ENCODE measurements around the gene KRT4. TPM values are rescaled to one million over a fixed set of nuclear protein-coding genes. Genes with fewer than 3 reads are reported as not detected.

KRT4 gene
- total RNA-seq, 2 donors from 2014 or later = not detected

DNA sequence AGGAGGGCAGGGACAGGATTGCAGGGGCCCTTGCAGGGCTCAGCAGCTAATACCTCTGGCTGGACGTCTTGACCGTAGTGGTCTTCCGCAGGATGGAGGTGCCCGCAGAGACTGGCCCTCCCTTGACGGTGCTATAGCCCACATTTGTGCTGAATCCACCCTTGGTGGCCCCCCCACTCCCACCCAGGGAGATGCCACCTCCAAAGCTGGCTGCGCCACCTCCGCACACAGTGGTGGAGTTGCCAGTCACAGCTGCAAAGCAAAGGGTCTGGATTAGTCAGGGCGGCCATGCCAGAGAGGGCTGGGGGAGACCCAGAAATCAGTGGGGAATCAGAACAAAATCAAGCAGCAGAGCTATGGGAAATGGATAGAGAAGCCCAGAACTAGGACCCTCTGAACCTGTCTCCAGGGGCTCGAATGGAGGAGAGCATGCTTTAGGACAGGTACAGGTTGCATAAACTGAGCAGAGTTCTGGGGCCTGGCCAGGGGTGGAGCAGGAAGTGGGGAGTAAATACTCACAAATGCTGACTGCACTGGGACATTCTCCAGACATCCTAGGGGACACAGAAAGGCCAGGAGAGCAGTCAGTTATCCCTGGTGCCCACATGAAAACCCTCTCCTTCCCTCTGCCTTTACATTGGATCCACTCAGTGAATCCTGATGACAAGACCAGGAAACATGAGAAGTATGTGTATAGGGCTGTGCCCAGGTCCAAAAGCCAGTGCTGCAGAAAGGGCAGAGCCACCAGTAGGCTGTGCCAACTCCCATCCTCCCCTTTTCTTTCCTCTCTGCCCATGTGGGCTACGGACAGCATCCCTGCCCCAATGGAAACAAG, 8.1 kb upstream of the KRT4 start:
- Histone ChIP-seq H3K27ac (ENCODE audit: low read depth, low read length) (no peak overlapping the region), H3K4me3 (ENCODE audit: low read length) (no peak overlapping the region), H3K27me3 (ENCODE audit: control insufficient read depth, insufficient read depth, low read length, poor library complexity, severe bottlenecking) (no peaks in the 10 kb centered on the region), H3K4me1 (ENCODE audit: control insufficient read depth, insufficient read depth, low read length) (peaks cover 7% of the 10 kb centered on the region), H3K9me3 (ENCODE audit: control insufficient read depth, low read length) (no peaks in the 10 kb centered on the region), H3K9ac (ENCODE audit: extremely low read depth, low read length, poor library complexity, severe bottlenecking) (no peak overlapping the region), H3K36me3 (ENCODE audit: control insufficient read depth, insufficient read depth, low read length) (no peaks in the 10 kb centered on the region)
- H3K9me3 Mint-ChIP-seq = no peaks in the 10 kb centered on the region
- no peak overlapping the region for H3K27ac Mint-ChIP-seq
- H3K4me3 Mint-ChIP-seq = no peak overlapping the region
- WGBS, 2 experiments (ENCODE audit: insufficient coverage in 1 of 2, insufficient read length in 1 of 2) = 88 to 93% methylated on average over 4 to 10 of the region's 10 CpGs
- H3K27me3 Mint-ChIP-seq (ENCODE audit: insufficient read depth) = peaks cover 5% of the 10 kb centered on the region
- peaks cover 8% of the 10 kb centered on the region for H3K4me1 Mint-ChIP-seq
- DNase-seq = no peak
- H3K36me3 Mint-ChIP-seq (ENCODE audit: low read depth) = no peaks in the 10 kb centered on the region
- TF ChIP-seq, protein P1, sequence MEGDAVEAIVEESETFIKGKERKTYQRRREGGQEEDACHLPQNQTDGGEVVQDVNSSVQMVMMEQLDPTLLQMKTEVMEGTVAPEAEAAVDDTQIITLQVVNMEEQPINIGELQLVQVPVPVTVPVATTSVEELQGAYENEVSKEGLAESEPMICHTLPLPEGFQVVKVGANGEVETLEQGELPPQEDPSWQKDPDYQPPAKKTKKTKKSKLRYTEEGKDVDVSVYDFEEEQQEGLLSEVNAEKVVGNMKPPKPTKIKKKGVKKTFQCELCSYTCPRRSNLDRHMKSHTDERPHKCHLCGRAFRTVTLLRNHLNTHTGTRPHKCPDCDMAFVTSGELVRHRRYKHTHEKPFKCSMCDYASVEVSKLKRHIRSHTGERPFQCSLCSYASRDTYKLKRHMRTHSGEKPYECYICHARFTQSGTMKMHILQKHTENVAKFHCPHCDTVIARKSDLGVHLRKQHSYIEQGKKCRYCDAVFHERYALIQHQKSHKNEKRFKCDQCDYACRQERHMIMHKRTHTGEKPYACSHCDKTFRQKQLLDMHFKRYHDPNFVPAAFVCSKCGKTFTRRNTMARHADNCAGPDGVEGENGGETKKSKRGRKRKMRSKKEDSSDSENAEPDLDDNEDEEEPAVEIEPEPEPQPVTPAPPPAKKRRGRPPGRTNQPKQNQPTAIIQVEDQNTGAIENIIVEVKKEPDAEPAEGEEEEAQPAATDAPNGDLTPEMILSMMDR (conservative IDR thresholded peaks at IDR 0.05) = no peak

DNA sequence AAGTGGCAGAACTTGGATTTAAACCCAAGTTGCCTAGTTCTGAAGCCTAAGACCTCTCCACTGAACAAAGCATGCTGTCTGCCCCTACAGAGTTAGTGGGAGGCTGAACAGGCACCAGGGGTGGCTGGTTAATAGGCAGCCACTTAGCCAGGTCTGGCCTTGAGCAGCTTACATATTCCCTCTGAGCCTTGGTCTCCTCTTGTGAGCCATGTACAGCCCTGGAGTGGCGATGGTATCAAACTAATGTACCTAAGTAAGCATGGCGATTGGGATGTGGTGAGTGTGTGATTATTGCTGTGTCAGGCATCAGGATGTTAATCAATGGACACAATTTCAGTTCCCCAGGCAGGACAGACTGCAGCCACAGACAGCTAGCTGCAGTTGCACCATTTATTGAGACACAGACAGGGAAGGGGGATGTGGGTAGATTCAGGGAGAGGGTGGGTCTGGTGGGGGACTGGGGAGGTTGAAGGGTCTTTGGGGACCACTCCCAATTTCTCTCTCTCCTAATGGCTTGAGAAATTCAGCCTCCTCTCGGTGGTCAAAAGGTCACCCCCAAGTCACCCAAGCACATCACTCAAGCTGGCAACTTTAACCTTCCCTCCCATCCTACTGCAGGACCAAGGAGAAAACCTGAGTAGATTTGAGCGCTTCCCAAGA, 7.3 kb upstream of the KRT4 start:
- Mint-ChIP-seq H3K27me3 (ENCODE audit: insufficient read depth) (peaks cover 2% of the 10 kb centered on the region), H3K9me3 (no peaks in the 10 kb centered on the region), H3K4me3 (no peak overlapping the region), H3K4me1 (peaks cover 6% of the 10 kb centered on the region), H3K36me3 (ENCODE audit: low read depth) (no peaks in the 10 kb centered on the region), H3K27ac (no peak overlapping the region)
- 91 to 96% methylated on average over 3 to 4 of the region's 4 CpGs for WGBS, 2 experiments (ENCODE audit: insufficient coverage in 1 of 2, insufficient read length in 1 of 2)
- Histone ChIP-seq H3K9me3 (ENCODE audit: control insufficient read depth, low read length) (no peaks in the 10 kb centered on the region), H3K9ac (ENCODE audit: extremely low read depth, low read length, poor library complexity, severe bottlenecking) (no peak overlapping the region), H3K4me3 (ENCODE audit: low read length) (no peak overlapping the region), H3K27ac (ENCODE audit: low read depth, low read length) (no peak overlapping the region), H3K27me3 (ENCODE audit: control insufficient read depth, insufficient read depth, low read length, poor library complexity, severe bottlenecking) (no peaks in the 10 kb centered on the region), H3K36me3 (ENCODE audit: control insufficient read depth, insufficient read depth, low read length) (no peaks in the 10 kb centered on the region), H3K4me1 (ENCODE audit: control insufficient read depth, insufficient read depth, low read length) (peaks cover 7% of the 10 kb centered on the region)
- no peak for DNase-seq
- TF ChIP-seq, protein P1 (conservative IDR thresholded peaks at IDR 0.05) = no peak

DNA sequence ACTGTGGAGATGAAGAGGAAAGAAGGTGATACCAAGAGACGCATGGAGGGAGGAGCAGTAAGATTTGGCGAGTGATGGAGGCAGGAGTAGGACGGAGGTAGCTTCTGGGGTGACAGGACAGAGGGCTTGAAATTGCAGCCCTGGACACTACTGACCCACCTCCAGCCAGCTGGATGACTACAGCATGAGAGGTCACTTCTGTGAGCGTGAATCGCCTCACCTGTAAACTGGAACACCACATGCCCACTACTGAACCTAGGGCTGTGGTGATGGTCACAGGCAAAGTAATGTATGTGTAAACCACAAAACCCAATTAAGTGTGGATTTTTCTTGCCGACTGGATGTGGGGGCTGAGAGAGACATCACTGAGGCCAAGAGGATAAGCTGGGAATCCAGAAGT, 6.6 kb upstream of the KRT4 start:
- Mint-ChIP-seq H3K27me3 (ENCODE audit: insufficient read depth) (peaks cover 2% of the 10 kb centered on the region), H3K4me3 (no peak overlapping the region)
- WGBS, 2 experiments (ENCODE audit: insufficient coverage in 1 of 2, insufficient read length in 1 of 2) = 91 to 100% methylated on average over 4 to 6 of the region's 6 CpGs

More for the DNA sequence above, 6.6 kb upstream of the KRT4 start:
- H3K27me3 ChIP-seq (ENCODE audit: control insufficient read depth, insufficient read depth, low read length, poor library complexity, severe bottlenecking) = no peaks in the 10 kb centered on the region
- H3K27ac ChIP-seq (ENCODE audit: low read depth, low read length) = no peak overlapping the region
- H3K4me3 ChIP-seq (ENCODE audit: low read length) = no peak overlapping the region
- H3K36me3 ChIP-seq (ENCODE audit: control insufficient read depth, insufficient read depth, low read length) = no peaks in the 10 kb centered on the region
- TF ChIP-seq, protein P1 (conservative IDR thresholded peaks at IDR 0.05) = no peak
- peaks cover 7% of the 10 kb centered on the region for H3K4me1 ChIP-seq (ENCODE audit: control insufficient read depth, insufficient read depth, low read length)
- no peaks in the 10 kb centered on the region for H3K36me3 Mint-ChIP-seq (ENCODE audit: low read depth)
- H3K27ac Mint-ChIP-seq = no peak overlapping the region
- no peaks in the 10 kb centered on the region for H3K9me3 Mint-ChIP-seq
- DNase-seq = no peak
- peaks cover 6% of the 10 kb centered on the region for H3K4me1 Mint-ChIP-seq
- H3K9ac ChIP-seq (ENCODE audit: extremely low read depth, low read length, poor library complexity, severe bottlenecking) = no peak overlapping the region
- no peaks in the 10 kb centered on the region for H3K9me3 ChIP-seq (ENCODE audit: control insufficient read depth, low read length)
